ENCODE measurements around the gene RAPH1.

GRCh38 chr2:203383038-203383437, 152.1 kb downstream of the RAPH1 start:
- TF ChIP-seq CTCF (conservative IDR thresholded peaks at IDR 0.05; ENCODE audit: low read depth, low read length) (no peak), EZH2 (IDR thresholded peaks at IDR 0.05; ENCODE audit: borderline replicate concordance, low read depth, low read length, poor library complexity, severe bottlenecking) (no peak)
